Naive thymus-derived CD8-positive, alpha-beta T cell (primary cell): ENCODE data around the gene SIVA1. TPM values are rescaled to one million over a fixed set of nuclear protein-coding genes. Genes with fewer than 3 reads are reported as not detected.

ENCODE experiments used
- ATAC-seq, 2 donors: fragments of 150-1000 bp; cut with Tn5 transposase in 1 of 2; sonication (Bioruptor Pico), chemical (Tn5 transposase) in 1 of 2; 1 replicate in 1 of 2; 2 replicates in 1 of 2; pipeline ENCODE4 v1.10.0; 2021; ENCODE audit warnings: mild to moderate bottlenecking in 2 of 2, moderate library complexity in 2 of 2
- POLR2A ChIA-PET: fragments of 350-600 bp; sonication (Branson Sonifier 250); formaldehyde crosslinking; loops from one replicate; lab custom pipeline; 2021; ENCODE audit warnings: antibody characterized with exemption; lab: Charles Lee
- DNase-seq, 10 donors: peaks; one replicate each; pipeline versions ENCODE4 v3.0.0 to v3.0.0-alpha.2; 2020 to 2022
- H3K27ac Mint-ChIP-seq, 10 donors: one replicate each; pipeline ENCODE4 v1.8.0; 2020 to 2022; ENCODE audit warnings: mild to moderate bottlenecking in 10 of 10, mixed read lengths in 10 of 10, moderate library complexity in 4 of 10, inconsistent platforms in 1 of 10
- H3K27me3 Mint-ChIP-seq, 5 donors: one replicate each; pipeline ENCODE4 v1.8.0; 2021 to 2022; ENCODE audit warnings: mixed read lengths in 5 of 5
- H3K36me3 Mint-ChIP-seq, 3 donors: one replicate each; pipeline ENCODE4 v1.8.0; 2020 to 2022; ENCODE audit warnings: mixed read lengths in 3 of 3, mild to moderate bottlenecking in 2 of 3, inconsistent platforms in 1 of 3
- H3K4me1 Mint-ChIP-seq, 4 donors: one replicate each; pipeline ENCODE4 v1.8.0; 2021 to 2022; ENCODE audit warnings: mixed read lengths in 4 of 4
- H3K4me3 Mint-ChIP-seq, 10 donors: one replicate each; pipeline ENCODE4 v1.8.0; 2020 to 2022; ENCODE audit warnings: mild to moderate bottlenecking in 10 of 10, mixed read lengths in 10 of 10, moderate library complexity in 6 of 10, inconsistent platforms in 1 of 10
- H3K9me3 Mint-ChIP-seq, 9 donors: one replicate each; pipeline ENCODE4 v1.8.0; 2020 to 2022; ENCODE audit warnings: mixed read lengths in 9 of 9, mild to moderate bottlenecking in 3 of 9, inconsistent platforms in 1 of 9, moderate library complexity in 1 of 9
- polyA plus RNA-seq, 3 donors: library from polyadenylated mRNA; unstranded; fragments of 300-500 nt; fragmentation: Illumina TruSeq; gene quantifications; one replicate each; pipeline ENCODE4 v1.2.3, GENCODE V29; 2021
- total RNA-seq, 8 experiments: library from RNA in 2 of 8; stranded (reverse) in 2 of 8; gene quantifications; one replicate each; pipeline ENCODE4 v1.2.3 and lab custom pipeline; 2021 to 2026

The SIVA1 gene
- total and polyA plus RNA-seq, 5 experiments from 2014 or later = 75.4 to 297 (median 248) TPM

DNA sequence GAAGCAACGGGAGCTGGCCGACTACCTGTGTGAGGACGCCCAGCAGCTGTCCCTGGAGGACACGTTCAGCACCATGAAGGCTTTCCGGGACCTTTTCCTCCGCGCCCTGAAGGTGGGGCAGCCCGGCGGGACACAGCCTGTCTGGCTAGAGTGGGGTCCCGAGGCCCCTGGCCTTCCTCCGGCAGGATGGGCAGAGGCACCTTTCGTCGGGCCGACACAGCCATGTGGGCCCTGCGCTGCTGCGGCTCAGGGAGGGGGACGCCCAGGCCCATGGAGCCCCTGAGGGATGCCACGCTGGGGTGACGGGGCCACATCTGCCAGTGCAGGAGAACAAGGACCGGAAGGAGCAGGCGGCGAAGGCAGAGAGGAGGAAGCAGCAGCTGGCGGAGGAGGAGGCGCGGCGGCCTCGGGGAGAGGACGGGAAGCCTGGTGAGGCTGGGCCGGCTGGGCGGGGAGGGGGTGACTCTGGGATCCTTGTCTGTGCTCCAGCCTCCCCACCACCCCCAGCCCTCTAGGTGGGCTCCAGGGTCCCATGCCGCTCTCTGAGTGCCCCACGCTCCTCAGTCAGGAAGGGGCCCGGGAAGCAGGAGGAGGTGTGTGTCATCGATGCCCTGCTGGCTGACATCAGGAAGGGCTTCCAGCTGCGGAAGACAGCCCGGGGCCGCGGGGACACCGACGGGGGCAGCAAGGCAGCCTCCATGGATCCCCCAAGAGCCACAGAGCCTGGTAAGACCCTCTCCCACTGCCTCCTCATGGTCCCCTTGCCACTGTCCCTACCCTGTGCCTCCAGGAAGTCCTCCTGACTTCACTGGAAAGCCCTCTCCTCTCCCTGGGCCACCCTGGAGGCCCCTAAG, 39.8 kb upstream of the SIVA1 start:
- POLR2A ChIA-PET = no interaction called here
- no peak for DNase-seq
- ATAC-seq = no peak
- Mint-ChIP-seq H3K9me3 (no peaks in the 10 kb centered on the region), H3K27me3 (no peaks in the 10 kb centered on the region), H3K4me1 (peaks cover 2 to 6% (median 2%) of the 10 kb centered on the region in 4 donors), H3K4me3 (no peak overlapping the region), H3K27ac (no peak overlapping the region), H3K36me3 (peaks cover 0 to 25% (median 0%) of the 10 kb centered on the region in 3 donors)

DNA sequence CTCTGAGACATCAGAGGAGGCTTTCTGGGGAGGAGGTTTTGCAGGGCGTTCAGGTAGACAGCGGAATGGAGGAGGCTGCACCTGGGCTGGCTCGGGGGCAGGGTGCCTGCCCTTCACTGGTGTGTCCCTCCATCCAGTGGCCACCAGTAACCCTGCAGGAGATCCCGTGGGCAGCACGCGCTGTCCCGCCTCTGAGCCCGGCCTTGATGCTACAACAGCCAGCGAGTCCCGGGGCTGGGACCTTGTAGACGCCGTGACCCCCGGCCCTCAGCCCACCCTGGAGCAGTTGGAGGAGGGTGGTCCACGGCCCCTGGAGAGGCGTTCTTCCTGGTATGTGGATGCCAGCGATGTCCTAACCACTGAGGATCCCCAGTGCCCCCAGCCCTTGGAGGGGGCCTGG, 38.9 kb upstream of the SIVA1 start:
- H3K4me3 Mint-ChIP-seq = no peak overlapping the region
- H3K27me3 Mint-ChIP-seq = no peaks in the 10 kb centered on the region
- DNase-seq = no peak
- POLR2A ChIA-PET = no interaction called here
- ATAC-seq = no peak
- peaks cover 0 to 25% (median 0%) of the 10 kb centered on the region in 3 donors for H3K36me3 Mint-ChIP-seq
- H3K4me1 Mint-ChIP-seq = no peaks in the 10 kb centered on the region
- no peaks in the 10 kb centered on the region for H3K9me3 Mint-ChIP-seq
- H3K27ac Mint-ChIP-seq = no peak overlapping the region

DNA sequence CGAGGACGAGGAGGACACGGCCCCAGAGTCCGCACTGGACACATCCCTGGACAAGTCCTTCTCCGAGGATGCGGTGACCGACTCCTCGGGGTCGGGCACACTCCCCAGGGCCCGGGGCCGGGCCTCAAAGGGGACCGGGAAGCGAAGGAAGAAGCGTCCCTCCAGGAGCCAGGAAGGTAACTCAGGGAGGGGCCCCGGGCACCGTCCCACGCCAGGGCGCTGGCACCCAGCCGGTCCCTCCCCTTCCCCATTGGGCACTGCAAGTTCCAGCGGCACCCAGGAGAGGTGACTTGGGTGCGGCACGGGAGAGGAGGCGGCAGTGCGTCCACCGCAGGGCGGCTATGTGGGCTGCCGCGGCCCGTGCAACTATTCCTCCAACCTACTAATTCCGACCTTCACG, 38.3 kb upstream of the SIVA1 start:
- Mint-ChIP-seq H3K4me3 (no peak overlapping the region), H3K36me3 (peaks cover 0 to 25% (median 0%) of the 10 kb centered on the region in 3 donors), H3K27ac (no peak overlapping the region), H3K27me3 (no peaks in the 10 kb centered on the region), H3K4me1 (no peaks in the 10 kb centered on the region), H3K9me3 (no peaks in the 10 kb centered on the region)
- POLR2A ChIA-PET = no interaction called here
- ATAC-seq = no peak
- no peak for DNase-seq

DNA sequence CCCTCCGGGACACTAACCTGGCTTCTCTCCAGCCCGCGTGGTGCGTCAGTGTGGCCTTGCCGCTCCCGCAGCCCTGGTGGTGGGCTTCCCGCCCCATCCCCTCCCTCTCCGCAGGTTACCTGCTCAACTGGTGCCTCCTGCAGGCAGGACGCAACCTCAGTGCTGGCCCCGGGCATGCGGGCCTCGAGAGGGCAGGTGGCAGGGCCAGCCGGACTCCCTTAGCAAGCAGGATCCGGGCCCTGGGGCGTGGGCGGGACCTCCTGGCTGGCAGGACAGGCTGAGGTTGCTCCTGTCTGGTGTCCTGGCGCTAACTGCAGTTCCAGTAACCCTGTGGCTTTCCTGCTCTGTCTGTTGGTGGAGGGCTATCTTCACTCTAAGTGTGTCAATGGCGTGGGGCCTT, 37.5 kb upstream of the SIVA1 start:
- DNase-seq (no peak), ATAC-seq (no peak)
- no peak overlapping the region for H3K4me3 Mint-ChIP-seq
- H3K36me3 Mint-ChIP-seq = peaks cover 0 to 28% (median 0%) of the 10 kb centered on the region in 3 donors
- H3K27me3 Mint-ChIP-seq = no peaks in the 10 kb centered on the region
- H3K4me1 Mint-ChIP-seq = peaks cover 0 to 2% (median 0%) of the 10 kb centered on the region in 4 donors
- H3K9me3 Mint-ChIP-seq = no peaks in the 10 kb centered on the region
- peak overlapping the region in 1 of 10 donors; percentile 24 for H3K27ac Mint-ChIP-seq
- POLR2A ChIA-PET = no interaction called here

DNA sequence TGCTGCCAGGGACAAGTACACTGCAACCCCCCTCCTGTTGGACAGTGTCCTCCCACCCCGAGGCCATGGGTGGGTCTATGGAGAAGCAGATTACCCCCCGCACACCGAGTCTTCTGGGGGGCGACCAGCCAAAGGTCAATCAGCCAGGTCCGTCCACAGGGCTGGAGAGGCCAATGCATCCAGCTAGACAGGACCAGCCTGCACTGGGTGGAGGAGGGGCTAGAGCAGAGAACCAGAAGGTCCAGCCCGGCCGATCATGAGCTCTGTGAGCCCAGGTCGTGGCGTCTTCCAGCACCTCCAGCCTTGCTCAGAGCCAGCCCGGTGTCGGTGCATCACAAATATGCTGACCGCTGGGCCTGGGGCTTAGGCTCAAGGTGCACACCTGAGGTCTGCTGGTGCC, 37.1 kb upstream of the SIVA1 start:
- POLR2A ChIA-PET = no interaction called here
- peaks cover 0 to 2% (median 0%) of the 10 kb centered on the region in 4 donors for H3K4me1 Mint-ChIP-seq
- H3K36me3 Mint-ChIP-seq = peaks cover 0 to 28% (median 0%) of the 10 kb centered on the region in 3 donors
- DNase-seq (no peak), ATAC-seq (no peak)
- H3K4me3 Mint-ChIP-seq = no peak overlapping the region
- no peaks in the 10 kb centered on the region for H3K27me3 Mint-ChIP-seq
- H3K27ac Mint-ChIP-seq = peak overlapping the region in 1 of 10 donors; percentile 24
- no peaks in the 10 kb centered on the region for H3K9me3 Mint-ChIP-seq

DNA sequence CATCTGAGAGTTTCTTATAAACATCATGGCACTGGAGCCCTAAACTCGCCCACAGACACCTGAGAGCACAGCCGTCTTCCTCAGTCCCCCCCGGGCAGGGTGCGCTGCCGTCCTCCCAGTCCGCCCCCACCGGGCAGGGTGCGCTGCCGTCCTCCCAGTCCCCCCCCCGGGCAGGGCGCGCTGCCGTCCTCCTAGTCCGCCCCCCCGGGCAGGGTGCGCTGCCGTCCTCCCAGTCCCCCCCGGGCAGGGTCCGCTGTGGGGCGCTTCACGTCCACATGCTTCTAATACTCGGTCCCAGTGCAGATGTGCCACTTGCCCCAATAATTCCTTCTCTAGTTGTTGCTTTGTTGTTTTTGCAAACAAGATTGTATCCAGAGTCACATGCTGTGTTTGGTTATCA, 35.8 kb upstream of the SIVA1 start:
- Mint-ChIP-seq H3K9me3 (no peaks in the 10 kb centered on the region), H3K4me3 (no peak overlapping the region), H3K27ac (peak overlapping the region in 2 of 10 donors; percentile 25 to 31), H3K36me3 (peaks cover 0 to 28% (median 0%) of the 10 kb centered on the region in 3 donors), H3K4me1 (peaks cover 0 to 2% (median 0%) of the 10 kb centered on the region in 4 donors), H3K27me3 (no peaks in the 10 kb centered on the region)
- DNase-seq (no peak), ATAC-seq (no peak)
- POLR2A ChIA-PET = no interaction called here

DNA sequence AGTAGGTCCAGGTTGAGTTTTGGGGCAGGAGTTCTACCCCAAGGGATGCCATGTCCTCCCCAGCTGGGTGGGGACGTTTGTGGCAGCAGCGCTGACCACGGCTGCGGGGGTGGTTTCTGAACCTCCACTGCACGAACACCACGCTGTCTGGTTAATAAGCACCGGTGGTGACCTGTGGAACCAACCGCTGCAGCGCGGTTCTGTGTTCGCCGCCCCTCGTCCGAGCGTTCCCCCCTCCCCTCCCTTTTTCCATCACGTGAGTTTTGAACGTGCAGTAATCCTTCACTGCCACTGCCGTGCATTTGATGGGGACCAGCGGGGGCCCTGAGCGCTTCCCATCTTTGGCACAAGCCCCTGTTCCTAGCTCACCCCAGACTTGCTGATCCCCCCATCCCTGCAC, 35.3 kb upstream of the SIVA1 start:
- Mint-ChIP-seq H3K9me3 (no peaks in the 10 kb centered on the region), H3K27ac (peak overlapping the region in 1 of 10 donors; percentile 25), H3K36me3 (peaks cover 0 to 28% (median 0%) of the 10 kb centered on the region in 3 donors), H3K27me3 (no peaks in the 10 kb centered on the region), H3K4me3 (no peak overlapping the region), H3K4me1 (peaks cover 0 to 2% (median 0%) of the 10 kb centered on the region in 4 donors)
- POLR2A ChIA-PET = no interaction called here
- ATAC-seq = no peak
- DNase-seq = no peak

DNA sequence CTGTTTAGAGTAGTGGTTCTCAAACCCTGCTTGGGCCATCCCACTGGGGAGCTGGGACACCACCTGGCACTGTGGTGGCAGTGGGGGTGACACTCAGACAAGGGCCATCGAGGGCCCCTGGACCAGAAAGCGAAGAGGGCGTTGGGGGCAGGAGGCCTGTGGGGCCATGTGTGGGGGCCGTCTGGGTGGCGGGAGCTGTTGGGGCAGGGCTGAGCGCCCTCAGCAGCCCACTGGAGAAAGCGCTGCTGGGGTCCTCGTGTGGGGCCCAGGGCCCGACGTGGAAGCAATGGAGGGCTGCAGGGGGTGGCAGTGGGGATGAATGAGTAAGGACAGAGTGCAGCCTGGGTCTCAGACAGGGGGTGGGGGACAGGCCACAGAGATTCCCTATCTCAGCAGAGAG, 34.8 kb upstream of the SIVA1 start:
- ATAC-seq (no peak), DNase-seq (no peak)
- Mint-ChIP-seq H3K4me1 (peaks cover 0 to 2% (median 0%) of the 10 kb centered on the region in 4 donors), H3K27ac (no peak overlapping the region), H3K4me3 (no peak overlapping the region), H3K27me3 (no peaks in the 10 kb centered on the region), H3K36me3 (peaks cover 0 to 26% (median 0%) of the 10 kb centered on the region in 3 donors), H3K9me3 (no peaks in the 10 kb centered on the region)
- POLR2A ChIA-PET = no interaction called here

DNA sequence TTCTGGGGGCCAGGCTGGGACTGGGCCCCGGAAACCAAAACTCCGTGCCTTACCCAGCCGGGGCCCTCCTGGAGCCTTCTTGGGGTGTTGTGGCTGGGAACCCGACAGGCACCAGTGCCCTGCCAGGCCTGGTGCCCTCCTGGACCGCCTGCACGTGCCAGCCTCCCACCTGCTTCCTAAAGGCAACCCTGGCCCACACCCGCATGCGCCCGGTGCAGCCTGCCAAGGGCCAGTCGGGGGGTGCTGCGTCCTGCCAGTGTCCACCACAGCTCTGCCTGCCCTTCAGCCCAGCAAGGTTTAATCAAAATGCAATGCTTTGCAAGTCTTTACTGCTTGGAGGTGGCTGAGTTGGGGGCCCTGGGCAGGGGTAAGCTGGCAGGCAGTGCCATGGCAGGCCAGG, 34.1 kb upstream of the SIVA1 start:
- ATAC-seq = no peak
- POLR2A ChIA-PET = interaction anchor here (0.8 kb wide), 1 partner anchor 33 kb away, joined by 4 read pairs; no protein-coding TSS in a partner anchor
- H3K4me1 Mint-ChIP-seq = peaks cover 0 to 2% (median 0%) of the 10 kb centered on the region in 4 donors
- no peaks in the 10 kb centered on the region for H3K27me3 Mint-ChIP-seq
- H3K4me3 Mint-ChIP-seq = no peak overlapping the region
- DNase-seq = no peak
- H3K9me3 Mint-ChIP-seq = no peaks in the 10 kb centered on the region
- H3K27ac Mint-ChIP-seq = no peak overlapping the region
- H3K36me3 Mint-ChIP-seq = peaks cover 0 to 21% (median 0%) of the 10 kb centered on the region in 3 donors

DNA sequence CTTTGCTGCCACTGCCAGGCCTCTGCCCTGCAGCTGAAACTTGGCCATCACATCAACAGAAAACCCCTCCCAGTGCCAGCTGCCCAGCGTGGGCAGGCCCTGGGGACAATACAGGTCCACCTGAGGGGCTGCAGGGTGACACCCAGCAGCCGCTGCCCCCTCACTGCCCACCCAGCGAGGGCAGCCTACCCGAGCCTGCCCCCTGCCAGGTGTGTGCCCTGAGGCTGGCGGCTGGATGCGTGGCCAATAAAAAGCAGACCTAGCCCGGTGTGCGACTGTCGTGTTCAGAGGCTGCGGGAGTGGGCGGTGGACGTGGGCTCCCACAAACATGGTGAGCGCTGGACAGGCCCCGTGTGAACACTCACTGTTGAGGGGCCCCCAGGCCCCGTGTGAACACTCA, 33.6 kb upstream of the SIVA1 start:
- no peak for ATAC-seq
- Mint-ChIP-seq H3K27ac (no peak overlapping the region), H3K36me3 (peaks cover 0 to 16% (median 0%) of the 10 kb centered on the region in 3 donors), H3K9me3 (no peaks in the 10 kb centered on the region), H3K4me1 (peaks cover 0 to 2% (median 0%) of the 10 kb centered on the region in 4 donors), H3K27me3 (no peaks in the 10 kb centered on the region), H3K4me3 (no peak overlapping the region)
- DNase-seq = no peak
- POLR2A ChIA-PET = interaction anchor here (0.8 kb wide), 1 partner anchor 33 kb away, joined by 4 read pairs; no protein-coding TSS in a partner anchor

DNA sequence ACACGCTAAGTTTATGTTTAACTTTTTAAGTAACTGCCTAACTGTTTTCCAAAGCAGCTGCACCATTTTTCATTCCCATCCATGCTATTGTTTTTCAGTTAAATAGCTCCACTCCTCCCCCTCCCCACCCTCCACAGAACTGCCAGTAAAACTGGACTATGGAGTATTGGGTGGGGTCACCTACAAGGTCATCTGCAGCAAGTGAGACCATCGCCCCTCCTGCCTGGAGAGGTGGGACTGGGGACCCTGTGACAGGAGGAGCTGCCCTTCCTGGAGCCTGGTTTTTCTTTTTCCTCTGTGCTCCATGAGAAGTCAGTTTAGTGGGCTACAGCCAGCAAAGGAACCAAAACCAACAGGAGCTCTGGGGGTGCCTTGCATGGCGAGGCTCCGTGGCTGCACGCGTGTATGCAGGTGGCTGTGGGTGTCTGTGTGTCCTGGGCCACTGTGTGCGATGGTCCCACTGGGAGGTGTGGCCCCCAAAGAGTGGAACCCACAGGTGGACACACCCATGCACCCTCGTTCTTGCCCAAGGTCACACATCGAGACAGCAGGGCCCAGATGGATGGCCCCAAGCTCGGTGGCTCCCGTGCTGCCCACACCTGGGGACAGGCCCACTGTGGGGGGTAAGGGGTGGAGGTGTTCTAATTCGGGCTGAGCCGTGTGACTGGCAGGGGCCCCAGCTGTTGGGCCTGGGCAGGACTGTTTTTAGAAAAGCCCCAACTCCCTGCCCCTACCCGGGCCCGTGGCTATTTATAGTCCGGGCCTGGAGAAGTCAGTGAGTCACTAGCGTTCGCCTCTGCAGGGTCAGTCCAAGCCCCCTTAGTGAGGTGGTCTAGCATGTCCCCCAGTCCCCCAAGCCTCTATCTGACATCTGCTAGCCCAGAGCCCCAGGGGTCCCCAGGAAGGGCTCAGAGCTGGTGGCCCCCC, 31.2 kb upstream of the SIVA1 start:
- Mint-ChIP-seq H3K4me3 (peak overlapping the region in 3 of 10 donors; percentile 18 to 41 (median 40)), H3K27me3 (no peaks in the 10 kb centered on the region), H3K4me1 (peaks cover 0 to 5% (median 2%) of the 10 kb centered on the region in 4 donors), H3K9me3 (no peaks in the 10 kb centered on the region), H3K27ac (peak overlapping the region in 2 of 10 donors; percentile 49 to 62), H3K36me3 (peaks cover 0 to 6% (median 0%) of the 10 kb centered on the region in 3 donors)
- ATAC-seq (no peak), DNase-seq (no peak)
- POLR2A ChIA-PET = interaction anchor here (1.0 to 2.3 kb wide), 2 partner anchors 23 to 31 kb away, joined by 3 to 7 read pairs; partner anchors contain the start of gene SIVA1

DNA sequence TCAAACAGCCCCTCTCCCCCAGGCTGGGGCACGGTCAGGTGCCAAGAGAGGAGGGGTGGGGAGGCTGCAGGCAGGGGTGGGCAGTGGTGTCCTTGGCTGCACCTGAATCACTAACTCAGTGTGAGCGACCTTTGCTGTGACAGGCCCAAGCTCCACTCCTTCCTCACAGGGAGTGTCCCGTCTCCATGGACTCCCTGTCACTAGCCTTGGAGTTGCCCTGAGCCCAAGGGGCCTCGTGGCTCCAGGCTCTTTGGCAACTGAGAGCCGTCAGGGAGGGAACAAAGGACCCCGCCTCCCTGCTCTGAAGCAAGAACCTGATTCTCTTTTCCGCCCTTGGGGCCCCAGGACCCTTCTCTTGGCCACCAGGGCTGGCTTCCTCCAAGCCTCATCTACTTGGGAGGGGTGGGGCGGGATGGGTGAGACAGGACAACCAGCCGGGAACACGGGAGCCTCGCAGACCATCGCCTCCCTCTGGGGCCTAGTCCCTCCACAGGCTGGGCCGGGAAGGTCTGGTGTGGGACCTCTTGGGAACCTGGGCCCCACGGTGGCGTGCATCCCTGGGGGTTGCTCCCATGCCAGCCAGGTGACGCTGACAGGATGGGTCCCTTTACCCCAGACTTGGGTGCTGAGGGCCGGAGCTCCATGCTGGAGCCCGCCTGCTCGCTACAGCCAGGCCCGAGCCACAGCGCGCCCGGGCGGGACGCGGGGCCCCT, 29.9 kb upstream of the SIVA1 start:
- DNase-seq (no peak), ATAC-seq (no peak)
- POLR2A ChIA-PET = interaction anchor here (1.0 to 2.3 kb wide), 4 partner anchors 24 to 102 kb away, joined by 3 to 7 read pairs (median 5); partner anchors contain the start of gene SIVA1
- peak overlapping the region in 1 of 10 donors; percentile 25 for H3K27ac Mint-ChIP-seq
- H3K27me3 Mint-ChIP-seq = no peaks in the 10 kb centered on the region
- H3K4me3 Mint-ChIP-seq = peak overlapping the region in 5 of 10 donors; percentile 8 to 70 (median 47)
- H3K4me1 Mint-ChIP-seq = peaks cover 0 to 5% (median 4%) of the 10 kb centered on the region in 4 donors
- no peaks in the 10 kb centered on the region for H3K9me3 Mint-ChIP-seq
- peaks cover 0 to 3% (median 0%) of the 10 kb centered on the region in 3 donors for H3K36me3 Mint-ChIP-seq
